Epithelial cell of esophagus (primary cell): Measurements from ENCODE around the gene DLGAP1.

Experiments
- DNase-seq: peaks from one replicate; pipeline ENCODE4 v3.0.0; 2010; ENCODE audit warnings: low read depth
- H3K4me3 ChIP-seq: 2 replicates; pipeline ENCODE4 v1.5.1; 2011; ENCODE audit warnings: mild to moderate bottlenecking, low read length, control low read depth
- TF ChIP-seq, protein P1 (sequence below): IDR thresholded peaks from 2 replicates; pipeline ENCODE4 v1.5.1; 2011; ENCODE audit warnings: low read depth, mild to moderate bottlenecking, low read length, control low read depth, inconsistent platforms; ENCODE audit not compliant: insufficient read depth; ENCODE audit errors: missing control alignments

The DLGAP1 gene

DNA sequence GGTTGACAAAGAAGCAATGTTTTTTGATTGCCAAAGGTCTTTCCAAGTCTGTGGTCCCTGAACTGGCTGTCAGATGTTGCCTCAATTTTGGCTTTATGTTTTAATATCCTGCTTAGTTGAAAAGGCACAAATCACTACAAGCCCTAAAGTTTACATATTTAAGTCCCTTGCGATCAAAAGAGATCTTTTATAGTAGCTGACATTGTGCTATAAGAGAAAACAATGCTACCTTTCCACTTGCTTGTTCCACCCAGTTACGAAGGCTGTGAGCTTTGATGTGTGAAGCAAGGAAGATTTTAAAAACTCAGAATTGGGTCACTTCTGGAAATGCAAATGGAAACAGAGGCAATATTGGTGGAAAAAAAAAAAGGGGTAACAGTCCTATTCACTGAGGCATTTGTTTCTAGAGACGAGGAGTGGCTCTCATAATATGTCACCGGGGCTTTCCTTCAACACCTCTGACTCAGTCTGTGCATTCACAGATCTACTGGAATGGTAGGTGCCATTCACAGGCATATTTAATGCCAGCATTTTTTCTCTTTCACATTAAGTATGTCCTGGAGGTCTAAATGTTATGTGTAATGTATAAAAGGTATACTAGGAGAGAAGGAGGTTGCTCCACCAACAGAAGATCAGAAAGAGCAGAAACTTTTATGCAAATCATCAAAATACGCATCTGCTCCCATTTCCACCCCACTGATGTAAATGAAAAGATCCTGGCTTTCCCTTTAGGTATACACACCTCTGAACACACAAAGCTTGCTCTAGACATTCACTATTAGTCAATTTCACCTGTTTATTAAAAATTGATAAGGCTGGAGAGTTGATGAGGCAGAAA, 913.3 kb downstream of the DLGAP1 start:
- DNase-seq, result peak; percentile 81
- H3K4me3 ChIP-seq, result no peak overlapping the region
- TF ChIP-seq, protein P1, sequence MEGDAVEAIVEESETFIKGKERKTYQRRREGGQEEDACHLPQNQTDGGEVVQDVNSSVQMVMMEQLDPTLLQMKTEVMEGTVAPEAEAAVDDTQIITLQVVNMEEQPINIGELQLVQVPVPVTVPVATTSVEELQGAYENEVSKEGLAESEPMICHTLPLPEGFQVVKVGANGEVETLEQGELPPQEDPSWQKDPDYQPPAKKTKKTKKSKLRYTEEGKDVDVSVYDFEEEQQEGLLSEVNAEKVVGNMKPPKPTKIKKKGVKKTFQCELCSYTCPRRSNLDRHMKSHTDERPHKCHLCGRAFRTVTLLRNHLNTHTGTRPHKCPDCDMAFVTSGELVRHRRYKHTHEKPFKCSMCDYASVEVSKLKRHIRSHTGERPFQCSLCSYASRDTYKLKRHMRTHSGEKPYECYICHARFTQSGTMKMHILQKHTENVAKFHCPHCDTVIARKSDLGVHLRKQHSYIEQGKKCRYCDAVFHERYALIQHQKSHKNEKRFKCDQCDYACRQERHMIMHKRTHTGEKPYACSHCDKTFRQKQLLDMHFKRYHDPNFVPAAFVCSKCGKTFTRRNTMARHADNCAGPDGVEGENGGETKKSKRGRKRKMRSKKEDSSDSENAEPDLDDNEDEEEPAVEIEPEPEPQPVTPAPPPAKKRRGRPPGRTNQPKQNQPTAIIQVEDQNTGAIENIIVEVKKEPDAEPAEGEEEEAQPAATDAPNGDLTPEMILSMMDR, result no peak

- TF ChIP-seq, protein P1, result no peak
- peak; percentile 68 for DNase-seq
- H3K4me3 ChIP-seq, result no peak overlapping the region
These were observed 914.1 kb downstream of the DLGAP1 start for GRCh38 chr18:3540805-3541548.

DNA sequence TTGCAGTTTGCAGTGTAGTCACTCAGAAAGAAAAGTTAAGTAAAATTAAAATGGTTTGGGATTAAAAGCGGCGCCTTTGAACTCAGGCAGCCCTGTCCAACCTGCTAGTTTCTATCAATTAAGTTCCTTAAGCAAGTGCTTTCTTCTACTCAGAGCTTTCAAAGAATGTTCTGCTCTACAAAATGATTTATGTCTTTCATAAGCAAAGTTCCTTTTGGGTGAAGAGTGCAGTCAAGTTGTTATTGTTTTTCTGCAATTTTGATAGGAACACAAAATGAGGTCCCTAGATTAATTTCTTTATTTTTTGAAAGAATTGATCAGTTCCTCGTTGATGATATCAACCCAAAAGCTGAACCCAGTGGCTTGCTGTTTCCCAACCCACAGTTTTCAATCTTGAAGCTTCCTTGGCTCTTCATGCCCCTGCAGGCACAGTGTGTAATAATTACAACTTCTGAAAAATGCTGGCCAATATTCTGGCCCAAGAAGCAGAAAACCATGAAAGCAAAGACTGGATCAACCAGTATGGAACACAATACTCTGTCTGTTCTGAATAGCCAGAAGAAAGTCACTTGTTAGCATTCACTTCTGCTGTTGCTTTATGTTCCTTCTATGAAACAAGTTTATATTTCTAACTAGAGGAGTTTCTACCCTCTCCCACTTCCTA, 916.0 kb downstream of the DLGAP1 start:
- DNase-seq, result peak; percentile 42
- no peak overlapping the region for H3K4me3 ChIP-seq
- TF ChIP-seq, protein P1, result peak; percentile 32

GRCh38 chr18:3538456-3538855, 916.7 kb downstream of the DLGAP1 start:
- TF ChIP-seq, protein P1, result no peak
- DNase-seq, result no peak
- H3K4me3 ChIP-seq, result no peak overlapping the region

DNA sequence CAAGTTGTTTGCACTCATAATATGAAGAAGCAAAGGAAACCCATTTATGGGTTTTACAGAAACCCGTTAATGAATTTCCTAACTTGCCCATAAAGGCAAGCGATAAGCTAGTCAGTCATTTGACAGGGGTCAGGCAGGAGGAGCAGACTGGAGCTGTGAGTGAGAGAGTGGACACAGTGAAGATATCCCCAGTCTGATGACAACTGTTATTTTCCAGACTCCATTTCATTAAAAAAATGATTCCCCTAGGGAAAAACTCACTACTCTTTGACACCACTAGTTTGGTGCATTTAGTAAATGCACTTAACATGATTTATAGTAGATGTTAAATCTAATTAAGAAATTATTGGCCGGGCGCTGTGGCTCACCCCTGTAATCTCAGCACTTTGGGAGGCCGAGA, 924.3 kb downstream of the DLGAP1 start:
- TF ChIP-seq, protein P1, result no peak
- DNase-seq, result no peak
- no peak overlapping the region for H3K4me3 ChIP-seq

- DNase-seq, result no peak
- no peak overlapping the region for H3K4me3 ChIP-seq
- TF ChIP-seq, protein P1, result no peak
These were observed 925.5 kb downstream of the DLGAP1 start for GRCh38 chr18:3529601-3530000.
